K562 (cell line): ENCODE measurements around the gene SPG21. TPM values are rescaled to one million over a fixed set of nuclear protein-coding genes. Genes with fewer than 3 reads are reported as not detected.

ENCODE experiments used
- ATAC-seq: fragments of 200-7000 bp; cut with Tn5 transposase; 3 replicates; pipeline ENCODE4 v1.9.1; 2020; ENCODE audit warnings: moderate library complexity
- BruUV-seq: library from RNA; stranded (reverse); fragments of 400-500 nt; replicated peaks from 2 replicates; lab custom pipeline; 2021; lab: Mats Ljungman, UMichigan
- CTCF ChIA-PET: fragments of 300-600 bp; formaldehyde crosslinking; extraction: SDS; loops from one replicate; lab custom pipeline; 2021; ENCODE audit warnings: low intra/inter-chr PET ratio; lab: Yijun Ruan, JAX
- POLR2A ChIA-PET: fragments of 300-600, 350-650 bp; sonication (Branson Sonifier 250); formaldehyde crosslinking; extraction: SDS; loops from one replicate; lab custom pipeline; 2021; ENCODE audit warnings: antibody characterized with exemption, inconsistent platforms; lab: Yijun Ruan, JAX
- DNase-seq, 4 experiments: peaks; one replicate each; pipeline versions ENCODE4 v3.0.0 to v3.0.0-alpha.2; 2011 to 2018; ENCODE audit warnings: low spot score in 3 of 4, mixed read lengths in 3 of 4; ENCODE audit errors: extremely low read depth in 1 of 4
- FAIRE-seq: peaks from 2 replicates; lab custom pipeline; 2011; peaks lifted over from hg19 to GRCh38; lab: Jason Lieb, UNC
- H2AFZ ChIP-seq: 2 replicates; pipeline ENCODE4 v1.6.0; 2011; ENCODE audit warnings: low read depth, low read length, control low read depth, inconsistent platforms
- H3K27ac ChIP-seq: fragments of 200-600 bp; 3 replicates; pipeline ENCODE4 v1.8.0; 2011; ENCODE audit warnings: low read depth, mild to moderate bottlenecking, control low read depth, inconsistent platforms, low read length, moderate library complexity, mixed read lengths; ENCODE audit errors: extremely low read depth
- H3K27me3 ChIP-seq, 2 experiments: fragments of 300-600 bp in 1 of 2; 2 replicates in 1 of 2; 3 replicates in 1 of 2; pipeline versions ENCODE4 v1.6.0 to v1.8.0; 2011; ENCODE audit warnings: inconsistent platforms in 2 of 2, low read length in 2 of 2, mild to moderate bottlenecking in 1 of 2, mixed read lengths in 1 of 2, moderate library complexity in 1 of 2; ENCODE audit not compliant: control insufficient read depth in 2 of 2, insufficient read depth in 2 of 2
- H3K36me3 ChIP-seq: fragments of 300-600 bp; 3 replicates; pipeline ENCODE4 v1.8.0; 2011; ENCODE audit warnings: mild to moderate bottlenecking, low read length, inconsistent platforms; ENCODE audit not compliant: control insufficient read depth, insufficient read depth
- H3K4me1 ChIP-seq, 2 experiments: fragments of 200-600 bp in 1 of 2; replicated peaks in 1 of 2; 2 replicates in 1 of 2; 3 replicates in 1 of 2; pipeline versions ENCODE4 v1.5.1 to v1.8.0; 2011; ENCODE audit warnings: inconsistent platforms in 2 of 2, low read length in 2 of 2, mild to moderate bottlenecking in 1 of 2, mixed read lengths in 1 of 2, moderate library complexity in 1 of 2; ENCODE audit not compliant: control insufficient read depth in 2 of 2, insufficient read depth in 2 of 2
- H3K4me2 ChIP-seq: 2 replicates; pipeline ENCODE4 v1.6.1; 2011; ENCODE audit warnings: low read length, control low read depth, inconsistent platforms, mixed read lengths; ENCODE audit not compliant: insufficient read depth
- H3K4me3 ChIP-seq: fragments of 200-600 bp; sonication (generic), shearing (Covaris generic); 2 replicates; pipeline ENCODE4 v1.5.1; 2016; ENCODE audit warnings: control low read depth, inconsistent platforms
- H3K79me2 ChIP-seq: fragments of 200-600 bp; 3 replicates; pipeline ENCODE4 v1.8.0; 2011; ENCODE audit warnings: low read length, inconsistent platforms; ENCODE audit not compliant: control insufficient read depth, insufficient read depth
- H3K9ac ChIP-seq, 2 experiments: 2 replicates each; pipeline versions ENCODE4 v1.6.0 to v1.6.1; 2011; ENCODE audit warnings: low read depth in 2 of 2, low read length in 2 of 2, control low read depth in 1 of 2, inconsistent platforms in 1 of 2, mild to moderate bottlenecking in 1 of 2, mixed read lengths in 1 of 2; ENCODE audit not compliant: insufficient read depth in 1 of 2
- H3K9me1 ChIP-seq: one replicate; pipeline ENCODE4 v1.6.0; 2011; ENCODE audit warnings: inconsistent platforms, mild to moderate bottlenecking, low read length, moderate library complexity; ENCODE audit not compliant: control insufficient read depth, insufficient read depth
- H3K9me3 ChIP-seq: replicated peaks from 2 replicates; pipeline ENCODE4 v1.5.1; 2011; ENCODE audit warnings: low read depth, low read length, inconsistent platforms; ENCODE audit not compliant: control insufficient read depth, insufficient read depth
- H4K20me1 ChIP-seq: replicated peaks from 2 replicates; pipeline ENCODE4 v1.6.1; 2011; ENCODE audit warnings: low read length, inconsistent platforms, mixed read lengths; ENCODE audit not compliant: control insufficient read depth, insufficient read depth
- ATF6 ChIP-seq: sonication (generic); formaldehyde crosslinking; IDR thresholded peaks from 2 replicates; pipeline ENCODE4 v1.4.0; 2020; ENCODE audit warnings: mild to moderate bottlenecking, missing genetic modification reagents
- BCOR ChIP-seq: fragments of 450-650 bp; IDR thresholded peaks from 2 replicates; pipeline ENCODE4 v1.6.1; 2016
- CGGBP1 ChIP-seq: fragments of 250-450 bp; sonication (Bioruptor Pico); IDR thresholded peaks from 2 replicates; pipeline ENCODE4 v1.9.0; 2021; ENCODE audit warnings: mild to moderate bottlenecking
- DACH1 ChIP-seq: fragments of 450-650 bp; IDR thresholded peaks from 2 replicates; pipeline ENCODE4 v1.6.1; 2018; ENCODE audit not compliant: partially characterized antibody
- EZH2 ChIP-seq: IDR thresholded peaks from 2 replicates; pipeline ENCODE4 v1.6.1; 2012; ENCODE audit warnings: low read depth, mild to moderate bottlenecking, inconsistent platforms, low read length, borderline replicate concordance
- KAT2B ChIP-seq: IDR thresholded peaks from one replicate; pipeline ENCODE4 v1.6.1; 2012; ENCODE audit warnings: low read depth, mild to moderate bottlenecking, control low read depth, inconsistent platforms, low read length, moderate library complexity
- POLR2H ChIP-seq: IDR thresholded peaks from 2 replicates; pipeline ENCODE4 v1.6.1; 2016; ENCODE audit warnings: missing genetic modification characterization, low read depth, mild to moderate bottlenecking, control low read depth, missing compliant biosample characterization, moderate library complexity
- ZFP30 ChIP-seq: fragments of 250-450 bp; sonication (Bioruptor Pico); IDR thresholded peaks from 2 replicates; pipeline ENCODE4 v1.8.0; 2022; ENCODE audit warnings: moderate library complexity, mild to moderate bottlenecking, inconsistent platforms, borderline replicate concordance
- ZHX1 ChIP-seq: fragments of 150-350 bp; conservative IDR thresholded peaks from 2 replicates; pipeline ENCODE4 v1.6.1; 2014; ENCODE audit warnings: low read length
- ZNF507 ChIP-seq: conservative IDR thresholded peaks from 2 replicates; pipeline ENCODE4 v1.6.1; 2017; ENCODE audit warnings: missing genetic modification characterization, missing compliant biosample characterization
- WGBS: fragments of 100-300 bp; shearing (Covaris generic); methylation state at CpG from one replicate; pipeline ENCODE4 v1.1.6; 2016; ENCODE audit warnings: low coverage, mixed read lengths; ENCODE audit not compliant: insufficient coverage; ENCODE audit errors: missing lambda C conversion rate; 5-methylcytosine and 5-hydroxymethylcytosine counted together
- in situ Hi-C: fragments of 300-500 bp; cut with MboI; formaldehyde crosslinking; loops from 4 replicates; pipeline ENCODE4 v1.15.0; 2018; ENCODE audit warnings: inconsistent platforms, mixed read lengths
- intact Hi-C: fragments of 100-400 bp; cut with micrococcal nuclease; formaldehyde crosslinking; loops from 2 replicates; pipeline ENCODE4 v1.14.2; 2022
- polyA plus RNA-seq, 8 experiments: library from polyadenylated mRNA; depleted of rRNA in 4 of 8; stranded (reverse) in 5 of 8; unstranded in 3 of 8; fragments of >200 nt; fragmentation: Nextera tagmentation in 2 of 8; fragmentation: Illumina TruSeq in 1 of 8; extraction: Ambion mirVana in 2 of 8; extraction: Trizol in 1 of 8; gene quantifications; 2 replicates each; pipeline versions ENCODE4 v1.2.1 to v1.2.3, GENCODE V29; 2011 to 2014; ENCODE audit warnings: inconsistent platforms in 1 of 8, missing spikeins in 1 of 8
- total RNA-seq, 7 experiments: library from RNA; depleted of rRNA in 6 of 7; stranded (reverse); fragments of >200 nt in 6 of 7; fragmentation: Illumina TruSeq in 2 of 7; extraction: Trizol in 2 of 7; gene quantifications; 2 replicates each; pipeline versions ENCODE4 v1.2.1 to v1.2.3, GENCODE V29; 2011 to 2021; ENCODE audit warnings: low replicate concordance in 1 of 7

Gene SPG21
- total and polyA plus RNA-seq, 9 of the 15 experiments (the other 6 are each of a cell fraction or from before 2014, with no cell fraction given) = 22.8 to 98.8 (median 65.1) TPM

GRCh38 chr15:64930019-64930652 is 59.6 kb downstream of the SPG21 start:
- Histone ChIP-seq H3K9me1 (no peaks in the 10 kb centered on the region), H3K4me2 (no peak overlapping the region), H3K9me3 (no peaks in the 10 kb centered on the region), H3K79me2 (no peaks in the 10 kb centered on the region), H3K27me3 (peaks cover 33 to 62% of the 10 kb centered on the region in 2 experiments; a peak in 4 of 5 replicates)
- intact Hi-C loops = no loop called here
- no peak for TF ChIP-seq DACH1
- TF ChIP-seq BCOR = no peak
- TF ChIP-seq ZFP30 (CRISPR knock-in tag) = no peak
- no peak for TF ChIP-seq ATF6 (CRISPR knock-in tag)
- no peak for TF ChIP-seq ZNF507 (tag)
- TF ChIP-seq POLR2H = no peak
- TF ChIP-seq KAT2B = no peak
- TF ChIP-seq CGGBP1 (CRISPR knock-in tag) = no peak
- TF ChIP-seq EZH2 = no peak
- TF ChIP-seq ZHX1 = no peak
- TF ChIP-seq, all 486 proteins: peak for 0
- no peaks in the 10 kb centered on the region for H3K4me1 ChIP-seq
- no peak overlapping the region for H3K27ac ChIP-seq
- H3K9ac ChIP-seq = no peak overlapping the region
- H4K20me1 ChIP-seq = peaks cover 7% of the 10 kb centered on the region
- ChIA-PET CTCF (no interaction called here), POLR2A (no interaction called here)
- FAIRE-seq (no peak), ATAC-seq (no peak), DNase-seq (no peak)
- 9% methylated on average over 10 of the region's 10 CpGs for WGBS
- in situ Hi-C loops = no loop called here
- H3K36me3 ChIP-seq = no peaks in the 10 kb centered on the region
- no TSS peak for BruUV-seq
- no peak overlapping the region for H3K4me3 ChIP-seq
- H2AFZ ChIP-seq = no peak overlapping the region
